Fibroblast of lung (primary cell): ENCODE results near the gene CNTN4. TPM values are rescaled to one million over a fixed set of nuclear protein-coding genes. Genes with fewer than 3 reads are reported as not detected.

Experiments used
- DNase-seq, 2 donors: peaks; one replicate each; pipeline versions ENCODE4 v3.0.0 to v3.0.0-alpha.2; 2010; ENCODE audit warnings: low read depth in 2 of 2
- H2AFZ ChIP-seq: 2 replicates; pipeline ENCODE4 v1.5.1; 2012; ENCODE audit warnings: low read length, control low read depth, inconsistent platforms
- H3K27ac ChIP-seq: 2 replicates; pipeline ENCODE4 v1.5.1; 2011; ENCODE audit warnings: low read length, control low read depth; ENCODE audit not compliant: insufficient read depth
- H3K27me3 ChIP-seq: 2 replicates; pipeline ENCODE4 v1.5.1; 2011; ENCODE audit warnings: mild to moderate bottlenecking, low read length; ENCODE audit not compliant: control insufficient read depth, insufficient read depth
- H3K36me3 ChIP-seq: 2 replicates; pipeline ENCODE4 v1.5.1; 2011; ENCODE audit warnings: low read length; ENCODE audit not compliant: control insufficient read depth, insufficient read depth
- H3K4me1 ChIP-seq: 2 replicates; pipeline ENCODE4 v1.5.1; 2011; ENCODE audit warnings: low read length; ENCODE audit not compliant: control insufficient read depth, insufficient read depth; ENCODE audit errors: extremely low read depth
- H3K4me2 ChIP-seq: 2 replicates; pipeline ENCODE4 v1.5.1; 2011; ENCODE audit warnings: low read length, control low read depth; ENCODE audit not compliant: insufficient read depth; ENCODE audit errors: extremely low read depth
- H3K4me3 ChIP-seq, 4 experiments: fragments of 200-600 bp in 1 of 4; sonication (generic) in 1 of 4; replicated peaks in 1 of 4; 2 replicates each; pipeline ENCODE4 v1.5.1; 2011 to 2016; ENCODE audit warnings: low read length in 4 of 4, low read depth in 3 of 4, mild to moderate bottlenecking in 3 of 4, control low read depth in 2 of 4, inconsistent platforms in 1 of 4, mixed read lengths in 1 of 4; ENCODE audit not compliant: insufficient read depth in 1 of 4; ENCODE audit errors: control extremely low read depth in 1 of 4
- H3K79me2 ChIP-seq: 2 replicates; pipeline ENCODE4 v1.5.1; 2012; ENCODE audit warnings: mild to moderate bottlenecking, low read length, inconsistent platforms; ENCODE audit not compliant: control insufficient read depth, insufficient read depth
- H3K9ac ChIP-seq: 2 replicates; pipeline ENCODE4 v1.5.1; 2011; ENCODE audit warnings: mild to moderate bottlenecking, low read length, control low read depth; ENCODE audit not compliant: insufficient read depth
- H3K9me3 ChIP-seq: 2 replicates; pipeline ENCODE4 v1.5.1; 2012; ENCODE audit warnings: low read depth, low read length; ENCODE audit not compliant: control insufficient read depth, insufficient read depth
- H4K20me1 ChIP-seq: 2 replicates; pipeline ENCODE4 v1.5.1; 2011; ENCODE audit warnings: low read length; ENCODE audit not compliant: control insufficient read depth, insufficient read depth; ENCODE audit errors: extremely low read depth
- CTCF ChIP-seq, 2 donors: IDR thresholded peaks in 1 of 2; conservative IDR thresholded peaks in 1 of 2; 1 replicate in 1 of 2; 2 replicates in 1 of 2; pipeline ENCODE4 v1.5.1; 2011 to 2012; ENCODE audit warnings: low read length in 2 of 2, control low read depth in 1 of 2, inconsistent platforms in 1 of 2, low read depth in 1 of 2, mild to moderate bottlenecking in 1 of 2
- EZH2 ChIP-seq: IDR thresholded peaks from 2 replicates; pipeline ENCODE4 v1.5.1; 2012; ENCODE audit warnings: low read length, control low read depth, mild to moderate bottlenecking; ENCODE audit errors: missing control alignments
- polyA plus RNA-seq, 2 donors: library from polyadenylated mRNA; depleted of rRNA in 1 of 2; stranded (reverse) in 1 of 2; unstranded in 1 of 2; fragments of >200 nt; gene quantifications; 2 replicates each; pipeline ENCODE4 v1.2.1, GENCODE V29; 2011 to 2012; ENCODE audit warnings: missing spikeins in 1 of 2
- total RNA-seq: library from RNA; depleted of rRNA; stranded (reverse); fragments of >200 nt; gene quantifications from 2 replicates; pipeline ENCODE4 v1.2.1, GENCODE V29; 2014

The CNTN4 gene
- total and polyA plus RNA-seq, 2 donors (not counting 1 experiment from before 2014, with no cell fraction given): 0.17 to 0.69 TPM

- Histone ChIP-seq H3K4me2 (no peak overlapping the region), H4K20me1 (no peaks in the 10 kb centered on the region), H3K9me3 (no peaks in the 10 kb centered on the region), H3K79me2 (no peaks in the 10 kb centered on the region), H3K27me3 (no peaks in the 10 kb centered on the region), H2AFZ (no peak overlapping the region), H3K27ac (no peak overlapping the region), H3K9ac (no peak overlapping the region), H3K36me3 (no peaks in the 10 kb centered on the region), H3K4me1 (no peaks in the 10 kb centered on the region), H3K4me3 (no peak overlapping the region)
- no peak for TF ChIP-seq CTCF (conservative IDR thresholded peaks at IDR 0.05 in 1 of 2, IDR thresholded peaks at IDR 0.05 in 1 of 2; ENCODE audit: low read depth in 1 of 2, low read length in 2 of 2)
- TF ChIP-seq EZH2: no peak
- DNase-seq: no peak
These were observed 1008.5 kb downstream of the CNTN4 start for GRCh38 chr3:3107181-3107580.
